GM21526 (cell line): ENCODE measurements around the gene NOX3.
A peak's percentile ranks its signal among the peaks of the same experiment; 100 is the strongest.
"Not testable (repeated sequence)": the region's sequence is repeated elsewhere in the genome, so short reads cannot be mapped to it uniquely, and the experiment has no call there.

Source experiments
- ATAC-seq: cut with Tn5 transposase; IDR thresholded peaks from one replicate; pipeline ENCODE4 v1.9.1; 2021; ENCODE audit warnings: moderate library complexity; ENCODE audit not compliant: unreplicated experiment, low FRiP score

NOX3 gene

GRCh38 chr6:155455766-155456165 lies at the start of gene NOX3:
Gene NOX3 (minus strand): TSS chr6:155455839. CDS start chr6:155455800, 39 bp downstream.
- no peak for ATAC-seq

GRCh38 chr6:155504848-155505607 lies 49.4 kb upstream of the NOX3 start:
- ATAC-seq = no peak

GRCh38 chr6:155502393-155502792 lies 46.8 kb upstream of the NOX3 start:
- ATAC-seq = no peak

GRCh38 chr6:155499574-155499973 lies 43.9 kb upstream of the NOX3 start:
- no peak for ATAC-seq

- ATAC-seq = no peak
These were observed 42.7 kb upstream of the NOX3 start for GRCh38 chr6:155498370-155498769.

GRCh38 chr6:155497273-155497672 lies 41.6 kb upstream of the NOX3 start:
- no peak for ATAC-seq

- no peak for ATAC-seq
These were observed 39.6 kb upstream of the NOX3 start for GRCh38 chr6:155495011-155495768.

- ATAC-seq = peak; percentile 88
These were observed 38.1 kb upstream of the NOX3 start for GRCh38 chr6:155493694-155494143.

- ATAC-seq = peak; percentile 23
These were observed 37.5 kb upstream of the NOX3 start for GRCh38 chr6:155493026-155493693.

GRCh38 chr6:155492061-155492735 lies 36.6 kb upstream of the NOX3 start:
- ATAC-seq = no peak

- ATAC-seq = no peak
These were observed 35.8 kb upstream of the NOX3 start for GRCh38 chr6:155491421-155491820.

GRCh38 chr6:155488197-155488596 lies 32.6 kb upstream of the NOX3 start:
- not testable (repeated sequence) for ATAC-seq

- no peak for ATAC-seq
These were observed 31.9 kb upstream of the NOX3 start for GRCh38 chr6:155487371-155488130.

- ATAC-seq = no peak
These were observed 31.2 kb upstream of the NOX3 start for GRCh38 chr6:155486721-155487294.

- ATAC-seq = no peak
These were observed 30.1 kb upstream of the NOX3 start for GRCh38 chr6:155485756-155486155.

- no peak for ATAC-seq
These were observed 28.2 kb upstream of the NOX3 start for GRCh38 chr6:155483858-155484257.

- no peak for ATAC-seq
These were observed 25.6 kb upstream of the NOX3 start for GRCh38 chr6:155481215-155481614.

GRCh38 chr6:155473741-155474140 lies 18.1 kb upstream of the NOX3 start:
- ATAC-seq = no peak

GRCh38 chr6:155472886-155473285 lies 17.2 kb upstream of the NOX3 start:
- ATAC-seq = no peak
